Neural progenitor cell (in vitro differentiated cells): ENCODE data around the gene DTD1. TPM values are rescaled to one million over a fixed set of nuclear protein-coding genes. Genes with fewer than 3 reads are reported as not detected.

ENCODE experiments used
- DNase-seq: peaks from one replicate; pipeline ENCODE4 v3.0.0-alpha.2; 2016; ENCODE audit warnings: low spot score
- H2AFZ ChIP-seq: fragments of 200-600 bp; sonication (generic); replicated peaks from 2 replicates; pipeline ENCODE4 v1.6.1; 2016; ENCODE audit warnings: antibody characterized with exemption
- H3F3A ChIP-seq: fragments of 200-600 bp; sonication (generic); 2 replicates; pipeline ENCODE4 v1.6.1; 2016; ENCODE audit warnings: antibody characterized with exemption, low read depth
- H3K27ac ChIP-seq: fragments of 200-600 bp; sonication (generic); 2 replicates; pipeline ENCODE4 v1.5.1; 2016; ENCODE audit warnings: mild to moderate bottlenecking
- H3K27me3 ChIP-seq: fragments of 200-600 bp; sonication (generic); 2 replicates; pipeline ENCODE4 v1.6.1; 2016; ENCODE audit warnings: mild to moderate bottlenecking, moderate library complexity
- H3K36me3 ChIP-seq: fragments of 200-600 bp; sonication (generic); 2 replicates; pipeline ENCODE4 v1.5.1; 2016
- H3K4me1 ChIP-seq: fragments of 200-600 bp; sonication (generic); 2 replicates; pipeline ENCODE4 v1.6.1; 2016; ENCODE audit warnings: mixed run types
- H3K4me2 ChIP-seq: fragments of 200-600 bp; sonication (generic); 2 replicates; pipeline ENCODE4 v1.6.1; 2016
- H3K4me3 ChIP-seq: fragments of 200-600 bp; sonication (generic); 2 replicates; pipeline ENCODE4 v1.5.1; 2016
- H3K79me2 ChIP-seq: fragments of 200-600 bp; sonication (generic); 2 replicates; pipeline ENCODE4 v1.6.1; 2016; ENCODE audit warnings: low read depth
- H3K9ac ChIP-seq: fragments of 200-600 bp; sonication (generic); 2 replicates; pipeline ENCODE4 v1.6.1; 2016
- H3K9me3 ChIP-seq: fragments of 200-600 bp; sonication (generic); 2 replicates; pipeline ENCODE4 v1.5.1; 2016; ENCODE audit warnings: low read depth
- H4K20me1 ChIP-seq: fragments of 200-600 bp; sonication (generic); 2 replicates; pipeline ENCODE4 v1.6.1; 2016; ENCODE audit warnings: low read depth
- H3K27ac Mint-ChIP-seq: 3 replicates; pipeline ENCODE4 v1.8.0; 2021; ENCODE audit warnings: mixed read lengths
- H3K27me3 Mint-ChIP-seq: 2 replicates; pipeline ENCODE4 v1.8.0; 2022; ENCODE audit warnings: low read depth, mild to moderate bottlenecking, inconsistent platforms, moderate library complexity, mixed read lengths; ENCODE audit not compliant: insufficient read depth
- H3K36me3 Mint-ChIP-seq: 3 replicates; pipeline ENCODE4 v1.8.0; 2021; ENCODE audit warnings: mixed read lengths
- H3K4me1 Mint-ChIP-seq: 3 replicates; pipeline ENCODE4 v1.8.0; 2021; ENCODE audit warnings: mixed read lengths
- H3K4me3 Mint-ChIP-seq: 3 replicates; pipeline ENCODE4 v1.8.0; 2021; ENCODE audit warnings: mild to moderate bottlenecking, moderate library complexity, mixed read lengths
- H3K9me3 Mint-ChIP-seq: 3 replicates; pipeline ENCODE4 v1.8.0; 2020; ENCODE audit warnings: mixed read lengths
- CTCF ChIP-seq: fragments of 200-600 bp; sonication (generic); IDR thresholded peaks from 2 replicates; pipeline ENCODE4 v1.5.1; 2017; ENCODE audit warnings: antibody characterized with exemption, mild to moderate bottlenecking
- EZH2 ChIP-seq: fragments of 200-600 bp; sonication (generic); IDR thresholded peaks from 2 replicates; pipeline ENCODE4 v1.6.1; 2017; ENCODE audit warnings: antibody characterized with exemption, mild to moderate bottlenecking, moderate library complexity
- EZH2phosphoT487 ChIP-seq: fragments of 200-600 bp; sonication (generic); IDR thresholded peaks from 2 replicates; pipeline ENCODE4 v1.6.1; 2017; ENCODE audit warnings: antibody characterized with exemption
- total RNA-seq: library from RNA; depleted of rRNA; stranded (reverse); fragments of >200 nt; gene quantifications from 2 replicates; pipeline ENCODE4 v1.2.3, GENCODE V29; 2015; ENCODE audit warnings: low replicate concordance

Gene DTD1
- total RNA-seq, 1 donor from 2014 or later: 92.6 TPM

- no peaks in the 10 kb centered on the region for H3K79me2 ChIP-seq
Observed at GRCh38 chr20:18635380-18635779, 47.5 kb downstream of the DTD1 start.

DNA sequence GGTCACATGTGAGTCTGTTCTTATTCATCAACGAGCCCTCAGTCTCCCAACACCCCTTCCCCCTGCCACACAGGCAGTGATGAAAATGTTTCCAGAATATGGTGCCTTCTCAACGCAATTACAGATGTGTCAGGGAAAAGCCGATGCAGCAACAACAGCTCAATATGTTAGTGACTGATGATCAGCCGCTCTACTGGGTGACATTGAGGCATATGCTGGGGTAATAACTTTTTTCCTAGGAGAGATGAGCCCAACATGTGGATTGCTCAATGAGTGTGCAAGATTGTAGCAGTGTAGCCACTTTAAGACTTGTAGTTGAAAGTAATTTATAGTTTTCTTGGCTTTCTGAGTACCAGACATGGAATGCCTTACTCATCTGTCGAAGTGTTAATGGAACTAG, 49.4 kb downstream of the DTD1 start:
- Mint-ChIP-seq H3K4me1 (peaks cover 7% of the 10 kb centered on the region), H3K4me3 (no peak overlapping the region), H3K27ac (no peak overlapping the region), H3K27me3 (no peaks in the 10 kb centered on the region), H3K36me3 (peaks cover 12% of the 10 kb centered on the region), H3K9me3 (no peaks in the 10 kb centered on the region)
- H3K4me1 ChIP-seq: no peaks in the 10 kb centered on the region
- no peaks in the 10 kb centered on the region for H3F3A ChIP-seq
- no peak overlapping the region for H3K9ac ChIP-seq
- DNase-seq: no peak
- H3K4me2 ChIP-seq: no peak overlapping the region
- H4K20me1 ChIP-seq: no peaks in the 10 kb centered on the region
- no peak overlapping the region for H3K27ac ChIP-seq
- no peak overlapping the region for H3K4me3 ChIP-seq
- no peak overlapping the region for H2AFZ ChIP-seq
- no peaks in the 10 kb centered on the region for H3K9me3 ChIP-seq
- no peaks in the 10 kb centered on the region for H3K36me3 ChIP-seq
- H3K79me2 ChIP-seq: no peaks in the 10 kb centered on the region
- no peaks in the 10 kb centered on the region for H3K27me3 ChIP-seq
- no peak for TF ChIP-seq CTCF
- TF ChIP-seq EZH2: no peak
- TF ChIP-seq EZH2phosphoT487: no peak

More at GRCh38 chr20:18635380-18635779, 47.5 kb downstream of the DTD1 start:
- no peak for DNase-seq
- Histone ChIP-seq H3F3A (peaks cover 4% of the 10 kb centered on the region), H3K9me3 (no peaks in the 10 kb centered on the region), H3K4me2 (no peak overlapping the region), H4K20me1 (no peaks in the 10 kb centered on the region), H3K9ac (no peak overlapping the region), H2AFZ (no peak overlapping the region), H3K36me3 (no peaks in the 10 kb centered on the region), H3K27ac (no peak overlapping the region), H3K27me3 (no peaks in the 10 kb centered on the region), H3K4me3 (no peak overlapping the region), H3K4me1 (no peaks in the 10 kb centered on the region)
- TF ChIP-seq CTCF: no peak
- TF ChIP-seq EZH2: no peak
- TF ChIP-seq EZH2phosphoT487: no peak
- H3K27ac Mint-ChIP-seq: no peak overlapping the region
- H3K36me3 Mint-ChIP-seq: peaks cover 6% of the 10 kb centered on the region
- no peaks in the 10 kb centered on the region for H3K27me3 Mint-ChIP-seq
- H3K4me1 Mint-ChIP-seq: peaks cover 7% of the 10 kb centered on the region
- H3K4me3 Mint-ChIP-seq: no peak overlapping the region
- no peaks in the 10 kb centered on the region for H3K9me3 Mint-ChIP-seq

- no peak overlapping the region for H3K9ac ChIP-seq
- no peaks in the 10 kb centered on the region for H3F3A ChIP-seq
- no peaks in the 10 kb centered on the region for H3K4me1 ChIP-seq
- H3K4me3 ChIP-seq: no peak overlapping the region
- no peak for DNase-seq
- H3K9me3 ChIP-seq: no peaks in the 10 kb centered on the region
- no peaks in the 10 kb centered on the region for H3K36me3 ChIP-seq
- Mint-ChIP-seq H3K36me3 (peaks cover 18% of the 10 kb centered on the region), H3K4me3 (no peak overlapping the region), H3K27ac (no peak overlapping the region), H3K4me1 (peaks cover 2% of the 10 kb centered on the region), H3K27me3 (no peaks in the 10 kb centered on the region), H3K9me3 (no peaks in the 10 kb centered on the region)
- no peak overlapping the region for H3K4me2 ChIP-seq
- no peaks in the 10 kb centered on the region for H3K79me2 ChIP-seq
- H3K27me3 ChIP-seq: no peaks in the 10 kb centered on the region
- H4K20me1 ChIP-seq: no peaks in the 10 kb centered on the region
- TF ChIP-seq EZH2 (no peak), CTCF (no peak), EZH2phosphoT487 (no peak)
- no peak overlapping the region for H2AFZ ChIP-seq
- no peak overlapping the region for H3K27ac ChIP-seq
Observed at GRCh38 chr20:18638768-18639167, 50.9 kb downstream of the DTD1 start.
